ENCODE measurements around the gene R3HDM4.
A peak's percentile ranks its signal among the peaks of the same experiment; 100 is the strongest.

R3HDM4 gene

GRCh38 chr19:884420-885211 is 28.4 kb downstream of the R3HDM4 start:
- no peaks in the 10 kb centered on the region for H3K27me3 ChIP-seq (ENCODE audit: control insufficient read depth in 3 of 3, insufficient read depth in 3 of 3, low read depth in 1 of 3, low read length in 3 of 3)
- no peaks in the 10 kb centered on the region for H3K4me1 ChIP-seq (ENCODE audit: control insufficient read depth in 2 of 2, insufficient read depth in 1 of 2, low read depth in 1 of 2, low read length in 2 of 2)
- no CpG with 5 or more reads among the region's 51 CpGs for WGBS, 2 donors (ENCODE audit: extremely low coverage in 2 of 2, insufficient read length in 2 of 2, insufficient replicate concordance in 1 of 2)
- H3K79me1 ChIP-seq (ENCODE audit: low read depth, low read length): peaks cover 11% of the 10 kb centered on the region
- no peak overlapping the region for H3K4ac ChIP-seq (ENCODE audit: low read length)
- H2AK5ac ChIP-seq (ENCODE audit: low read depth, low read length): no peak overlapping the region
- no peak overlapping the region for H3K27ac ChIP-seq (replicated peaks; ENCODE audit: low read length)
- H3K9me3 ChIP-seq (replicated peaks in 1 of 2; ENCODE audit: control insufficient read depth in 2 of 2, insufficient read depth in 1 of 2, low read depth in 1 of 2, low read length in 2 of 2): peaks cover 0 to 6% of the 10 kb centered on the region in 2 donors
- peaks cover 58 to 91% of the 10 kb centered on the region in 2 donors for H3K36me3 ChIP-seq (replicated peaks in 1 of 2; ENCODE audit: control insufficient read depth in 2 of 2, insufficient read depth in 2 of 2, low read length in 2 of 2)
- peak overlapping the region in 1 of 2 donors; percentile 25 for H3K4me3 ChIP-seq (ENCODE audit: low read length in 2 of 2)
- no peak overlapping the region for H4K8ac ChIP-seq (ENCODE audit: low read depth, low read length)
- H2BK12ac ChIP-seq (ENCODE audit: low read length): no peak overlapping the region
- DNase-seq (ENCODE audit: low spot score): no peak
- H4K91ac ChIP-seq (ENCODE audit: low read depth, low read length, poor library complexity): no peak overlapping the region
- H3K4me2 ChIP-seq (ENCODE audit: insufficient read depth, low read length, poor library complexity, severe bottlenecking): no peak overlapping the region
- no peak overlapping the region for H2BK120ac ChIP-seq (ENCODE audit: low read depth, low read length)
- no peak overlapping the region for H3K9ac ChIP-seq (ENCODE audit: low read depth, low read length, poor library complexity)
- H3K18ac ChIP-seq (ENCODE audit: low read length): no peak overlapping the region
- H2BK5ac ChIP-seq (ENCODE audit: low read length): no peak overlapping the region
- no peak overlapping the region for H3K14ac ChIP-seq (ENCODE audit: low read length)
- H3K23ac ChIP-seq (ENCODE audit: low read depth, low read length, poor library complexity): no peak overlapping the region
- H2BK15ac ChIP-seq (ENCODE audit: low read length): no peak overlapping the region
- H2AFZ ChIP-seq (ENCODE audit: low read length): no peak overlapping the region

DNA sequence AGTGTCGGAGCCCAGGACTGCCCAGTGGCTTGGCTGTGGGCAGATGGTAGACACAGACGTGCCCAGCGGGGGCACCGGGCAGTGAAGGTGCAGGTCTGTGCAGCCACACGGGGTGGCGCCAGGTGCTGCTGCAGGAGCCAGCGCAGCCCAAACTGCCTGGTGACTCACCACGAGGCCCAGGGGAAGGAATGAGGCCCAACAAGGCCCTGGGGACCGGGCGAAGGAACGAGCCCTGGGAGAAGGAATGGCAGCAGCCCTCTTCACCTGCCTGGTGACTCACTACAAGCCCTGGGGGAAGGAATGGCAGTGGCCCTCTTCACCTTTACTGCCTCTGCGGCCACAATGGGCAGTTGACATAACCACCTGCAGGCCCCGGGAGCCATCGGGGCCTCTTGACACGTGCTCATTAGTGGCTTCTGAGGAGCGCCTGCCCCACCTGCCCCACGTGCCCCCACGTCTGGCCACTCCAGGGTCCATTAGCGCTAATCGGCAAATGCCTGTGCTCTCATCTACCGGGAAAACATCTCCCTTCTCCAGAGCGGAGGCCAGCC is 29.3 kb downstream of the R3HDM4 start:
- Histone ChIP-seq H2AFZ (ENCODE audit: low read length) (no peak overlapping the region), H3K79me1 (ENCODE audit: low read depth, low read length) (peaks cover 12% of the 10 kb centered on the region), H3K4ac (ENCODE audit: low read length) (no peak overlapping the region), H2BK120ac (ENCODE audit: low read depth, low read length) (no peak overlapping the region), H3K23ac (ENCODE audit: low read depth, low read length, poor library complexity) (no peak overlapping the region), H2AK5ac (ENCODE audit: low read depth, low read length) (no peak overlapping the region), H4K91ac (ENCODE audit: low read depth, low read length, poor library complexity) (no peak overlapping the region), H2BK15ac (ENCODE audit: low read length) (no peak overlapping the region), H3K27ac (replicated peaks; ENCODE audit: low read length) (no peak overlapping the region), H3K4me3 (ENCODE audit: low read length in 2 of 2) (no peak overlapping the region), H3K18ac (ENCODE audit: low read length) (no peak overlapping the region), H3K14ac (ENCODE audit: low read length) (no peak overlapping the region), H3K36me3 (replicated peaks in 1 of 2; ENCODE audit: control insufficient read depth in 2 of 2, insufficient read depth in 2 of 2, low read length in 2 of 2) (peaks cover 52 to 89% of the 10 kb centered on the region in 2 donors), H3K9me3 (replicated peaks in 1 of 2; ENCODE audit: control insufficient read depth in 2 of 2, insufficient read depth in 1 of 2, low read depth in 1 of 2, low read length in 2 of 2) (peaks cover 0 to 6% of the 10 kb centered on the region in 2 donors), H2BK5ac (ENCODE audit: low read length) (no peak overlapping the region), H3K4me1 (ENCODE audit: control insufficient read depth in 2 of 2, insufficient read depth in 1 of 2, low read depth in 1 of 2, low read length in 2 of 2) (no peaks in the 10 kb centered on the region), H3K27me3 (ENCODE audit: control insufficient read depth in 3 of 3, insufficient read depth in 3 of 3, low read depth in 1 of 3, low read length in 3 of 3) (no peaks in the 10 kb centered on the region), H3K4me2 (ENCODE audit: insufficient read depth, low read length, poor library complexity, severe bottlenecking) (no peak overlapping the region), H4K8ac (ENCODE audit: low read depth, low read length) (no peak overlapping the region), H3K9ac (ENCODE audit: low read depth, low read length, poor library complexity) (no peak overlapping the region), H2BK12ac (ENCODE audit: low read length) (no peak overlapping the region)
- no CpG with 5 or more reads among the region's 22 CpGs for WGBS, 2 donors (ENCODE audit: extremely low coverage in 2 of 2, insufficient read length in 2 of 2, insufficient replicate concordance in 1 of 2)
- DNase-seq (ENCODE audit: low spot score): no peak

GRCh38 chr19:882871-883497 is 30.0 kb downstream of the R3HDM4 start:
- Histone ChIP-seq H3K4me3 (ENCODE audit: low read length in 2 of 2) (no peak overlapping the region), H2BK15ac (ENCODE audit: low read length) (no peak overlapping the region), H3K18ac (ENCODE audit: low read length) (no peak overlapping the region), H3K9me3 (replicated peaks in 1 of 2; ENCODE audit: control insufficient read depth in 2 of 2, insufficient read depth in 1 of 2, low read depth in 1 of 2, low read length in 2 of 2) (peaks cover 0 to 6% of the 10 kb centered on the region in 2 donors), H3K27me3 (ENCODE audit: control insufficient read depth in 3 of 3, insufficient read depth in 3 of 3, low read depth in 1 of 3, low read length in 3 of 3) (no peaks in the 10 kb centered on the region), H4K91ac (ENCODE audit: low read depth, low read length, poor library complexity) (no peak overlapping the region), H2BK12ac (ENCODE audit: low read length) (no peak overlapping the region), H3K14ac (ENCODE audit: low read length) (no peak overlapping the region), H3K4ac (ENCODE audit: low read length) (no peak overlapping the region), H2BK5ac (ENCODE audit: low read length) (no peak overlapping the region), H3K4me1 (ENCODE audit: control insufficient read depth in 2 of 2, insufficient read depth in 1 of 2, low read depth in 1 of 2, low read length in 2 of 2) (no peaks in the 10 kb centered on the region), H3K27ac (replicated peaks; ENCODE audit: low read length) (no peak overlapping the region), H3K36me3 (replicated peaks in 1 of 2; ENCODE audit: control insufficient read depth in 2 of 2, insufficient read depth in 2 of 2, low read length in 2 of 2) (peaks cover 51 to 85% of the 10 kb centered on the region in 2 donors), H3K79me1 (ENCODE audit: low read depth, low read length) (peaks cover 12% of the 10 kb centered on the region), H3K4me2 (ENCODE audit: insufficient read depth, low read length, poor library complexity, severe bottlenecking) (no peak overlapping the region), H3K9ac (ENCODE audit: low read depth, low read length, poor library complexity) (no peak overlapping the region), H2AK5ac (ENCODE audit: low read depth, low read length) (no peak overlapping the region), H2BK120ac (ENCODE audit: low read depth, low read length) (no peak overlapping the region), H2AFZ (ENCODE audit: low read length) (no peak overlapping the region), H4K8ac (ENCODE audit: low read depth, low read length) (peak overlapping the region; percentile 17), H3K23ac (ENCODE audit: low read depth, low read length, poor library complexity) (no peak overlapping the region)
- WGBS, 2 donors (ENCODE audit: extremely low coverage in 2 of 2, insufficient read length in 2 of 2, insufficient replicate concordance in 1 of 2): no CpG with 5 or more reads among the region's 30 CpGs
- DNase-seq (ENCODE audit: low spot score): no peak
